H9 (cell line): ENCODE results near the gene MAP3K12. TPM values are rescaled to one million over a fixed set of nuclear protein-coding genes. Genes with fewer than 3 reads are reported as not detected.
"Not testable (repeated sequence)": the region's sequence is repeated elsewhere in the genome, so short reads cannot be mapped to it uniquely, and the experiment has no call there.

Experiments used
- DNase-seq: peaks from one replicate; pipeline ENCODE4 v3.0.0-alpha.2; 2017
- H2AFZ ChIP-seq: one replicate; pipeline ENCODE4 v1.6.1; 2013; ENCODE audit warnings: mild to moderate bottlenecking, low read length, control low read depth, moderate library complexity
- H2AK5ac ChIP-seq: 2 replicates; pipeline ENCODE4 v1.6.1; 2013; ENCODE audit warnings: low read length, control low read depth, mixed read lengths; ENCODE audit not compliant: insufficient read length
- H2BK120ac ChIP-seq: one replicate; pipeline ENCODE4 v1.6.1; 2013; ENCODE audit warnings: low read depth, mild to moderate bottlenecking, low read length, control low read depth, inconsistent platforms; ENCODE audit not compliant: poor library complexity, severe bottlenecking
- H2BK12ac ChIP-seq: 2 replicates; pipeline ENCODE4 v1.6.1; 2013; ENCODE audit warnings: low read length, control low read depth, mixed read lengths, low read depth; ENCODE audit not compliant: insufficient read length
- H2BK15ac ChIP-seq: 2 replicates; pipeline ENCODE4 v1.6.1; 2013; ENCODE audit warnings: low read depth, low read length, control low read depth
- H2BK20ac ChIP-seq: one replicate; pipeline ENCODE4 v1.6.1; 2013; ENCODE audit warnings: low read depth, mild to moderate bottlenecking, low read length, control low read depth, inconsistent platforms; ENCODE audit not compliant: poor library complexity, severe bottlenecking
- H2BK5ac ChIP-seq: 2 replicates; pipeline ENCODE4 v1.6.1; 2013; ENCODE audit warnings: low read length, control low read depth, mixed read lengths; ENCODE audit not compliant: insufficient read length
- H3K14ac ChIP-seq: 2 replicates; pipeline ENCODE4 v1.6.1; 2013; ENCODE audit warnings: low read length, control low read depth; ENCODE audit not compliant: insufficient read depth
- H3K18ac ChIP-seq: 2 replicates; pipeline ENCODE4 v1.6.1; 2013; ENCODE audit warnings: low read depth, mild to moderate bottlenecking, mixed read lengths, low read length, control low read depth; ENCODE audit not compliant: insufficient read length
- H3K23ac ChIP-seq: 2 replicates; pipeline ENCODE4 v1.6.1; 2013; ENCODE audit warnings: low read length, control low read depth, mixed read lengths, low read depth; ENCODE audit not compliant: insufficient read length
- H3K23me2 ChIP-seq: 2 replicates; pipeline ENCODE4 v1.6.1; 2013; ENCODE audit warnings: low read depth, mild to moderate bottlenecking, mixed read lengths, low read length, control low read depth; ENCODE audit not compliant: insufficient read length, poor library complexity, severe bottlenecking
- H3K27ac ChIP-seq: 2 replicates; pipeline ENCODE4 v1.5.1; 2013; ENCODE audit warnings: low read length, control low read depth, mixed read lengths, low read depth; ENCODE audit not compliant: insufficient read length
- H3K27me3 ChIP-seq: 2 replicates; pipeline ENCODE4 v1.6.1; 2013; ENCODE audit warnings: low read length, control low read depth, inconsistent platforms; ENCODE audit not compliant: insufficient read depth
- H3K4ac ChIP-seq: 2 replicates; pipeline ENCODE4 v1.6.1; 2013; ENCODE audit warnings: low read depth, mild to moderate bottlenecking, control low read depth, inconsistent platforms, low read length, moderate library complexity
- H3K4me1 ChIP-seq: 2 replicates; pipeline ENCODE4 v1.6.1; 2013; ENCODE audit warnings: low read length, control low read depth, inconsistent platforms; ENCODE audit not compliant: insufficient read depth
- H3K4me2 ChIP-seq: 2 replicates; pipeline ENCODE4 v1.6.1; 2013; ENCODE audit warnings: low read length, control low read depth, mixed read lengths; ENCODE audit not compliant: insufficient read length, insufficient read depth
- H3K56ac ChIP-seq: 2 replicates; pipeline ENCODE4 v1.6.1; 2013; ENCODE audit warnings: low read depth, mild to moderate bottlenecking, mixed read lengths, low read length, control low read depth; ENCODE audit not compliant: insufficient read length
- H3K79me1 ChIP-seq: 2 replicates; pipeline ENCODE4 v1.6.1; 2013; ENCODE audit warnings: low read depth, mild to moderate bottlenecking, moderate library complexity, low read length, control low read depth, inconsistent platforms; ENCODE audit not compliant: insufficient read depth, poor library complexity, severe bottlenecking
- H3K79me2 ChIP-seq: 2 replicates; pipeline ENCODE4 v1.6.1; 2013; ENCODE audit warnings: low read length, control low read depth, inconsistent platforms; ENCODE audit not compliant: insufficient read depth
- H3K9ac ChIP-seq: 2 replicates; pipeline ENCODE4 v1.6.1; 2013; ENCODE audit warnings: low read length, control low read depth, mixed read lengths; ENCODE audit not compliant: insufficient read length; ENCODE audit errors: extremely low read depth
- H3K9me3 ChIP-seq: one replicate; pipeline ENCODE4 v1.6.1; 2013; ENCODE audit warnings: low read depth, low read length, inconsistent platforms; ENCODE audit not compliant: control insufficient read depth
- H3T11ph ChIP-seq: one replicate; pipeline ENCODE4 v1.6.1; 2013; ENCODE audit warnings: mild to moderate bottlenecking, low read length, control low read depth, inconsistent platforms
- H4K20me1 ChIP-seq: one replicate; pipeline ENCODE4 v1.6.1; 2013; ENCODE audit not compliant: control insufficient read depth, insufficient read length, insufficient read depth
- H4K5ac ChIP-seq: 2 replicates; pipeline ENCODE4 v1.6.1; 2013; ENCODE audit warnings: low read depth, mild to moderate bottlenecking, mixed read lengths, low read length, control low read depth; ENCODE audit not compliant: insufficient read length
- H4K8ac ChIP-seq: replicated peaks from 2 replicates; pipeline ENCODE4 v1.6.1; 2013; ENCODE audit warnings: low read length, control low read depth, mixed read lengths, low read depth; ENCODE audit not compliant: insufficient read length
- H4K91ac ChIP-seq: 2 replicates; pipeline ENCODE4 v1.6.1; 2013; ENCODE audit warnings: low read depth, mild to moderate bottlenecking, moderate library complexity, mixed read lengths, low read length, control low read depth; ENCODE audit not compliant: insufficient read length
- H3K27ac Mint-ChIP-seq, 3 experiments: 2 replicates in 2 of 3; 3 replicates in 1 of 3; pipeline ENCODE4 v1.8.0; 2020 to 2021; ENCODE audit warnings: mixed read lengths in 3 of 3, mild to moderate bottlenecking in 1 of 3, moderate library complexity in 1 of 3
- H3K27me3 Mint-ChIP-seq: 2 replicates; pipeline ENCODE4 v1.8.0; 2021; ENCODE audit warnings: low read depth, mild to moderate bottlenecking, moderate library complexity, mixed read lengths
- H3K36me3 Mint-ChIP-seq, 3 experiments: 2 replicates in 2 of 3; 3 replicates in 1 of 3; pipeline ENCODE4 v1.8.0; 2020 to 2021; ENCODE audit warnings: low read depth in 3 of 3, mixed read lengths in 3 of 3; ENCODE audit not compliant: insufficient read depth in 1 of 3
- H3K4me1 Mint-ChIP-seq, 2 experiments: 2 replicates each; pipeline ENCODE4 v1.8.0; 2020; ENCODE audit warnings: mixed read lengths in 2 of 2
- H3K4me3 Mint-ChIP-seq, 2 experiments: 2 replicates in 1 of 2; 3 replicates in 1 of 2; pipeline ENCODE4 v1.8.0; 2020 to 2021; ENCODE audit warnings: mild to moderate bottlenecking in 2 of 2, mixed read lengths in 2 of 2, moderate library complexity in 1 of 2
- H3K9me3 Mint-ChIP-seq, 2 experiments: 2 replicates in 1 of 2; 3 replicates in 1 of 2; pipeline ENCODE4 v1.8.0; 2020; ENCODE audit warnings: mild to moderate bottlenecking in 2 of 2, mixed read lengths in 2 of 2, moderate library complexity in 1 of 2
- WGBS: extraction: QIAGEN DNeasy Blood & Tissue Kit; methylation state at CpG from one replicate; pipeline ENCODE4 v1.1.7; 2013; ENCODE audit warnings: missing lambda C conversion rate, low lambda C conversion rate, mixed read lengths; ENCODE audit not compliant: insufficient read length; ENCODE audit errors: extremely low coverage; 5-methylcytosine and 5-hydroxymethylcytosine counted together
- total RNA-seq: library from RNA; stranded (reverse); gene quantifications from 2 replicates; pipeline ENCODE4 v1.2.1, GENCODE V29; 2021

Gene MAP3K12
- total RNA-seq, 1 experiment from 2014 or later = 22.3 TPM

- H3K4me1 Mint-ChIP-seq = peaks cover 8 to 14% of the 10 kb centered on the region in 2 experiments
- not testable (repeated sequence) for H3K56ac ChIP-seq, H3K36me3 Mint-ChIP-seq, H2BK12ac ChIP-seq, H3K9ac ChIP-seq, H2AFZ ChIP-seq, DNase-seq, H3K4me2 ChIP-seq, H2BK120ac ChIP-seq, H3K27ac Mint-ChIP-seq, H3K9me3 Mint-ChIP-seq, H3K27me3 ChIP-seq, H2BK15ac ChIP-seq, H3K23me2 ChIP-seq, H3K9me3 ChIP-seq, H3K27me3 Mint-ChIP-seq, H3K4me1 ChIP-seq, H3K23ac ChIP-seq, H2BK5ac ChIP-seq, H3K18ac ChIP-seq, H4K91ac ChIP-seq, H4K20me1 ChIP-seq, H3T11ph ChIP-seq, H2AK5ac ChIP-seq, H3K79me1 ChIP-seq, H2BK20ac ChIP-seq, H3K4me3 Mint-ChIP-seq, H4K8ac ChIP-seq, H3K14ac ChIP-seq, H4K5ac ChIP-seq, H3K27ac ChIP-seq, H3K79me2 ChIP-seq, H3K4ac ChIP-seq
- WGBS = no CpG with 5 or more reads among the region's 6 CpGs
Measured at GRCh38 chr12:53548354-53548753, 49.1 kb upstream of the MAP3K12 start.
